Measurements from ENCODE around the gene OR7G1.

DNA sequence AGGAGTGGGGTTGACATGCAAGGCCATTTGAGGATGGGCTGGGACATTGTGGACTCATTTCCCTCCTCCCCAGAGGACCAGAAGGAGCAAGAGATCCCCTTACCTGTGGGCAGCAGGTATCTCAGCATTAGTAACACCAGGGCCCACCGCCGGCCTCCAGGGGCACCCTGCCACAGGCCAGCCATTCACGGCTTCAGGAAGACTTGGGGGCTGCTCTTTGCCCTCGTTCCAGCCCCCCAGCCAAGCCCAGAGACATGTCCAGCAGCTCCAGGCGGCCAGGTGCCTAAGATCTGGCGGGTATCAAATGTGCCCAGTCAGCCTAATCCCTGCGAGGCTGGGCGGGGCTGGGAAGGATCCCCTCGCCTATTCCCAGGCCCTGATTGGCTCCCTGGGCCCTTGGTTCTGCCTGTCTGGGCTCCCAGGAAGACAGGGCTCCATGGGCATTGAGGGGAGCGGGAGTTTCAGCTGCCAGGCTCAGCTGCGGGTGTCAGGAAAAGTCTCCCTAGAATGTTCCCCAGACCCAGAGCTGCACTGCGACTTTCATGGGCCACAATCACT, 50.0 kb downstream of the OR7G1 start:
- TF ChIP-seq CTCF (conservative IDR thresholded peaks at IDR 0.05 in 1 of 2, IDR thresholded peaks at IDR 0.05 in 1 of 2; ENCODE audit: low read depth in 1 of 2, low read length in 2 of 2) (no peak), EZH2 (IDR thresholded peaks at IDR 0.05; ENCODE audit: low read length, missing control alignments) (no peak)

Measured in fibroblast of lung (primary cell).